Fibroblast of gingiva (primary cell): ENCODE data around the gene YBEY.
"Not testable (repeated sequence)": the region's sequence is repeated elsewhere in the genome, so short reads cannot be mapped to it uniquely, and the experiment has no call there.

Experiments used
- DNase-seq: peaks from one replicate; pipeline ENCODE4 v3.0.0-alpha.2; 2011; ENCODE audit warnings: low read depth

The YBEY gene

GRCh38 chr21:46285761-46286647, at the start of gene YBEY:
Gene YBEY, plus strand, starts transcription at chr21:46286342. Its CDS starts 572 bp downstream, at chr21:46286914.
- DNase-seq: peak; percentile 93

DNA sequence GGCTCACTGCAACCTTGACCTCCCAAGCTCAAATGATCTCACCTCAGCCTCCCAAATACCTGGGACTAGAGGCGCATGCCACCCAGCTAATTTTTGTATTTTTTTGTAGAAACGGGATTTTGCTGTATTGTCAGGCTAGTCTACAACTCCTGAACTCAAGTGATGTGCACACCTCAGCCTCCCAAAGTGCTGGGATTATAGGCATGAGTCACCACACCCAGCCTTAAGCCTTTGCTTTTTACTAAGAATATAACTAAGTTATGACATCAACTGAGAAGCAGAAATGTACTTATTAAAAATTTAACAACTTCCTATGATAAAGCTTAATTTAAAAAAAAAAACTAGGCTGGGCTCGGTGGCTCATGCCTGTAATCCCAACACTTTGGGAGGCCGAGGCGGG, 48.7 kb upstream of the YBEY start:
- DNase-seq: no peak

GRCh38 chr21:46239817-46240325, 46.3 kb upstream of the YBEY start:
- no peak for DNase-seq

GRCh38 chr21:46241577-46241976, 44.6 kb upstream of the YBEY start:
- DNase-seq: not testable (repeated sequence)

DNA sequence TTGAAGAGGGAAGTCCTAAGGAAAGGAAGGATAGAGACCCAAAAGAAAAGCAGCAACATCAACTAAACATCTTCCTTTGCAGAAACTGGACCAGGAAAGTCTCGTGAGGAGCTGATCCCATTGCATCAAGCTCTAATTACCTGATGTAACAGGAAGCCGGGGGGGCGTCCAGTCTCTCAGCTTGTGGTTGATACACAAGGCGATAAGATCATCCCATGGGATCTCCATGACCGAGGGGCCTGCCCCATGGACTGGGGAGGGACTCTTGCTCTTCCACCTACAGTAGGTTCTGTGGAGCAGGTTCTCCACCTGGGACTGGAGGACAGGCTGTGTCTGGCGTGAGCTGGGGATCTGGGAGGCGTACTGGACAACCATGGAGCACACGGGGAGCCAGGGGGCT, 42.8 kb upstream of the YBEY start:
- DNase-seq: no peak

GRCh38 chr21:46243960-46244361, 42.2 kb upstream of the YBEY start:
- no peak for DNase-seq

GRCh38 chr21:46244602-46245001, 41.5 kb upstream of the YBEY start:
- DNase-seq: no peak

DNA sequence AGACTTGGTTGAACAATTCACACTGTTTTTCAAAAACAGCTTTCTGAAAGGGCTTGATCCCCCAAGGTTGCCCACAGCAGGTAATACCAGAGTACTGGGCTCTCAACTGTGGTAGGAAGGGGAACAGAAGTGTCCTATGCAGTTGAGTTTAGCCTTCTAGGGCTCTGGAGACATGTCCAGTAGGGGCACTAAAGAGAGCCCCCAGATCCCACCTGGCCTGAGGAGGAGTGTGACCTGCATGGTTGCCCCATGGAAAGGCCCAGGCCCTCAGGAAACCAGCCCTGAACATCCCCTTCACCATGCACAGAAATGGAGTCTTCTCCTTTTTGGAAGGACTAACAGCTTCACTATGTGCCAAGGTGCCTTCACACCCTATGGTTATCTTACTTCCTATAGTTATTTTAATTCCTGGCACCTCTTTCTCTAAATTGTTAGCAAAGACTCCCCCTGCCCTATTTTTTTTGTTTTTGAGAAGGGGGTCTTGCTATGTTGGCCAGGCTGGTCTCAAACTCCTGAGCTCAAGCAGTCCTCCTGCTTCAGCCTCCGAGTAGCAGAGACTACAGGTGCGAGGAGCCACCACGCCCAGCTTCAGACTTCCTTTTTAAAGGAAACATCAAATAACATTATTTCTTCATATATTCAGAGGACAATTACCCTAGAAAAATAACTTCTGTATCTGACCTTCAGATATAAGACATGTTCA, 40.8 kb upstream of the YBEY start:
- no peak for DNase-seq

DNA sequence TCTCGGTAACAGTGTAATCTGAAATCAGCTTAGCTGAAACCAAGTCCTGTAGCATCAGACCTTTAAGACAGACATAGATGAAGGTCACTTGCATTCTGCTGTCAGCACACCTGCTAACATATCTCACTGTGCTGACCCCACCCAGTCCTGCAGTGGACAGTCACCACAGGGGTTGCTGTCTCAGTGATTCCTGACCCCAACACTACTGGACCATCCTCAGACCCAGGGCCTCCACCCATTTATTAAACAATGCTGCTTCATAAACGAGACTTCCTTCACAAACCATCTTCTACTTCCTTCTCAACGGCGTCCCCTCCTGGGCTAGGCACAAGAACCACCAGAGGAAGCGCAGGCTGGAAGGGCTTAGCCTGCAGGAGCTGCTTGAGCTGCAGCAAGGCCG, 39.8 kb upstream of the YBEY start:
- no peak for DNase-seq

- DNase-seq: no peak
Observed at GRCh38 chr21:46247699-46248421, 38.3 kb upstream of the YBEY start.

DNA sequence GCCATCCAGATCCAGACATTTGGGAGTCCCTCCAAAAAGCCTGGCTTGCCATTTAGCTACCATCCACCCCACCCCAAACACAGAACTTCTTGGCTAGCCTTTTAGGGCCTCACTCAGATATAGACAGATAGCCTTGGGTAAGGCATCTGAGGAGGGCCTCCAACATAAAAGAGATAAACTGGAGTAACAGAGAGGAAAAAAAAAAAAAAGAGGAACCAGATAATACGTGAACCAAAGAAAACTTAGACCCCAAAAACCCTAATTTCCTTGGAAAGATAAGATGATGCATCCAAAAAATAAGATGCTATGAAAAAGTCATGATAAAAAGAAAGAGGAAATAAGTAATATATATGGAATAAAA, 37.7 kb upstream of the YBEY start:
- DNase-seq: no peak

DNA sequence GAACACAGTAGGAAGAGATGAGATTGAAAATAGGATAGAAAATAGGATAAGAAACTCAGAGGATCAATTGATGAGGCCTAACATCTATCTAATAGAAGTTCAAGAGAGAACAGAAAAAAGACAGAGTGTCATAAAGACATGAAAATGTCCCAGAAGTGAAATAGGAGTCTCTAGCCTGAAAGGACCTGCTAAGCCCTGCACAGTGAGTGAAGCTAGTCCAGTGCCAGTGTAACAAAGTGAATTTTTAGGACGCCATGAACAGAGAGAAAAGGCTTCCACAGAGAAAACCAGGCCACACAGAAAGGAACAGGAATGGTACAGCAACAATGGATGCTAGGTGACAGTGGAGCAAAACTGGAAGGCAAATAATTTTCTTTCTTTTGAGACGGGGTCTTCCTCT, 37.3 kb upstream of the YBEY start:
- no peak for DNase-seq

- no peak for DNase-seq
Observed at GRCh38 chr21:46250146-46250725, 35.9 kb upstream of the YBEY start.

- no peak for DNase-seq
Observed at GRCh38 chr21:46252840-46253239, 33.3 kb upstream of the YBEY start.

DNA sequence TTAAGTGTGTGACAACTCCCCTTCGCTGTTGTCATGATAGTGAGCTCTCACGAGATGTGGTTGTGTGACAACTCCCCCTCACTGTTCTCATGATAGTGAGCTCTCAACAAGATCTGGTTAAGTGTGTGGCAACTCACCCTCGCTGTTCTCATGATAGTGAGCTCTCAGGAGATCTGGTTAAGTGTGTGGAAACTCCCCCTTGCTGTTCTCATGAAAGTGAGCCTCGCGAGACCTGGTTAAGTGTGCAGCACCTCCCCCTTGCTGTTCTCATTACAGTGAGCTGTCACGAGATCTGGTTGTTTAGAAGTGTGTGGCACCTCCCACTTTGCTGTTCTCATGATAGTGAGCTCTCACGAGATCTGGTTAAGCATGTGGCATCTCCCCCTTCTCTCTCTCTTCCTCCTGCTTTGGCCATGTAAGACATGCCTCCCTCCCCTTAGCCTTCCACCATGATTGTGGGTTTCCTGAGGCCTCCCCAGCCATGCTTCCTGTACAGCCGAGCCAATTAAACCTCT, 32.5 kb upstream of the YBEY start:
- DNase-seq: no peak

DNA sequence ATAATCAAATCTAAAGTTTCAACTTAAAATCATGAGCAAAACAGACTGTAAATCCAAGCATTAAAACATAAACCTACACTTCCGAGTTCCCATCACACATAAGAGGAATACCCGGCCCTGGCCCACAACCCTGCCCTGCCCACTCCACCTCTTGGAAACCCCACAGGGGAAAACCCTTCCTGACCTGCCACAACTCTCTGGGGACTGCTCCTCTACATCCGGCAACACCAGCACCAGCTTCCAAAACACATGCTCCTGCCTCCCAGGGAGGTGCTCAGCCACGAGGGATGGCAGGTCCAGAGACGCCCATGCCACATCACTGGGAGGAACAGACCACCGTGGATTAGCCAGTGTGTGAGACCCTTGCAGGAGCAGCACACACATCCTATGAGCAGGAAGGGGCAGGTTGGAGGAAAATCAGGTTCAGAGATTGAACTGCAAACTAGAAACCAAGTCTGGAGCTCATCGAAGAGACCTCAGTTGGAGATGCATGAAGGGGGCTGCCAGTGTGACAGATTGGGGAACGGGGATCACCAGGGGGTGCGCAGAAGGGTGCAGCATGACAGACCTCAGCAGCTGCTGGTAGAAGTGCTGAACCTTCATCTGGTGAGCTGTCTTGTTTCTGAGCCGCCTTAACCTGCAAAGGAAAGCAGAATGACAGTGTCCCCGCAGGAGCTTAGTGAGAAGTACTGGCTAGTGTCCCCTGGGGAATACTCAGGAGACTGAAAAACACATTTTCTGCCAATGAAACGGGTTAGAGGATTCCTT, 31.8 kb upstream of the YBEY start:
- DNase-seq: no peak

DNA sequence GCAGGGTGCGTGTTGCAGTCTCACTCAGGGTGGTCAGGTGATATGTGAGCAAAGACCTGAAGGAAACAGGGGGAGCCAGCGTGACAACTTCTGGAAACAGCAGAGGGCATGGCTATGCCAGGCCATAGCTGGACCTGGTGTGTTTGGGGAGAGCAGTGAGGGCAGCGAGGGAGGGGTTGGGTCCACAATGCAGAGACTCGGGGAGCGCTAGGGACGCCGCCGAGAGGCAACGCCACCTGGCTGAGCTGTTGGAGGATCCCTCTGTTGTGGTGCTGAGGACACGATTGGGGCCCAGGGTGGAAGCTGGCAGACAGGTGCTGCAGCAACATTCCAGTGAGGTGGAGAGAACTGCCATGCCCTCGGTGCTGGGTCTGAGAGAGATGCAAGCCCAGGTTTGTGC, 31.0 kb upstream of the YBEY start:
- DNase-seq: no peak

DNA sequence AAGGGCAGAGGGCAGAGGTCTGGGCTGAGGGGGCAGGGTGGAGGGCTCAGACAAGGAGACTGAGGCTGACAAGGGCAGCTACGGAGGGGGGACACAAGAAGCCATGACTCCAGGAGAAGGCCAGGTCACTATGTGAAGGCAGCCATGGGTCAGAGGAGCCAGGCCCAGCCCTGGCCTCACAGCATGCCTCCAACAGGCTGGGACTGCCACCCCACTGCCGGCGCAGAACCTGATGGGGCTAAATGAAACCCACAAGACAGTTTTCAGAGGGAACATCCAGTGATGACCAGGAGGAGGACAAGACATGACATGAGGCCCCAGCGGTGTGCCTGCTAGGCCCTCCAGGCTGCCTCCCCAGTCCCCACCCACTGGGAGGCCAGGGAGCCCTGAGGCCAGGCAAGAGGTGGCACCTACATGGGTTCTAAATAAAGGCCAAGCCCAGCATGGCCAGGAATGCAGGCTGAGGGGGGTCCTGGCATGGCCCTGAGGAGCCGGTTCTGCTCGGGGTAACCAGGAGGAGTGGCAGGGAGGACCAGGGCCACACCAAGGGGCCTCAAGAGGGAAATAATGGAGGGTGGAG, 30.3 kb upstream of the YBEY start:
- no peak for DNase-seq

- DNase-seq: no peak
Observed at GRCh38 chr21:46256501-46256994, 29.6 kb upstream of the YBEY start.

DNA sequence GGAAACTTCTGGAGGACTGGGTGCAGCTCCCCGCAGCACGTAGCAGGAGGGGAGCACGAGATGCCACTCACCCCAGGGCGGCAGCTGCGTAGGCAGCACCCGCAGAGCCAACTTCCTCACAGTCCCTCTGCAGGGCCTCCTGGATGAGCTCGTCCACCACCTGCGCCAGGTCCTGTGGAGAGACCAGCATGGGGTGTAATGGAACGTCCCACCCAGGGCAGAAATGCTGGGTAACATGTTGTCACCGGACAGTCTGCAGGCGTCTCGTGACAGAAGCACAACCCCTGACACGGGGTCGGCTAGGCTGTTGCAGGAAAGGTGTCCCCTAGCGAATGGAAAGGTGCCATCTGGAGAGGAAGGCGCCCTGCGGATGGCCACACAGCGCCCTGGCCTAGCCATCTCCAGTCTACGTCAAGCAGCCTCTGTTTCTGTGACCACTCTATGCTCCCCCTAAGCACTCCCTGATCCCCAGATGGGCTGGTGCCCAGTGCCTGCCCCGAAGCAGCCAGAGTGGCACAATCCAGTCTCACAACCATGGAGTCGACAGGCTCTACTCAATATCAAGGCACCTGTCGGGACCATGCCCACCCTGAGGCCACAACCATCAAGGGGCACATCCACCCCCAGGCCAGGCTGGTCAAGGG, 22.0 kb upstream of the YBEY start:
- no peak for DNase-seq
